ENCODE results near the gene PLA2G4D. TPM values are rescaled to one million over a fixed set of nuclear protein-coding genes. Genes with fewer than 3 reads are reported as not detected.

PLA2G4D gene
- total RNA-seq, 5 donors from 2014 or later (not counting 1 experiment from before 2014, with no cell fraction given): not detected

DNA sequence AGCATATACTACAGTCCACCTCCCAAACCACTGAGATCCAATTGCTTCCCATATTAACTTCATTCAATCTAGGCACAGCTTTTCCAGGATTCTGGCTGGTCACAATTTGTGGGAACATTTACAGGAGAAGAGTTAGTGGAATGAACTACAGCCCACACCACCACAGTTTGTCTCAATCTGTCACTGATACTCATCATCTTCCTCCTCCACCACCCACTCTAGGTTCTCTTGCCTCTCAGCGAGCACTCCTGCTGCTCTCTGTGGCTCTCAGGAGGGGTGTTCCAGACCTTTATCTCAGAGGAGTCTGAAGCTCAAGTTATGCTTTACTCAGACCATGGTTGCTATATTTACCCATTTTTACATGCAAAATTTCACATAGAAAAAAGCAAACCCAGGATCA is 25.9 kb upstream of the PLA2G4D start:
- no CpG with 5 or more reads among the region's 1 CpG for WGBS (ENCODE audit: insufficient coverage)
- ATAC-seq (replicated peaks in 1 of 4): no peak
- Mint-ChIP-seq H3K36me3 (no peaks in the 10 kb centered on the region), H3K9me3 (no peaks in the 10 kb centered on the region), H3K27ac (no peak overlapping the region), H3K27me3 (no peaks in the 10 kb centered on the region), H3K4me1 (peaks cover 0 to 10% (median 0%) of the 10 kb centered on the region in 3 donors), H3K4me3 (no peak overlapping the region)
- no peak overlapping the region for H3K4me3 ChIP-seq (ENCODE audit: control insufficient read depth in 1 of 2, extremely low read depth in 1 of 2, low read length in 1 of 2)
- DNase-seq: no peak
- H3K27me3 ChIP-seq (replicated peaks in 1 of 2; ENCODE audit: control insufficient read depth in 2 of 2, extremely low read depth in 1 of 2, insufficient read depth in 2 of 2, low read length in 1 of 2): peaks cover 0 to 6% of the 10 kb centered on the region in 2 experiments
- POLR2A ChIA-PET: no interaction called here
- no peaks in the 10 kb centered on the region for H3K9me3 ChIP-seq
- CTCF ChIA-PET: no interaction called here
- H3K4me1 ChIP-seq (ENCODE audit: control insufficient read depth in 1 of 2, extremely low read depth in 1 of 2, insufficient read depth in 2 of 2, low read length in 2 of 2): no peaks in the 10 kb centered on the region
- H3K36me3 ChIP-seq (ENCODE audit: control insufficient read depth in 2 of 2, extremely low read depth in 1 of 2, insufficient read depth in 1 of 2, low read length in 1 of 2): no peaks in the 10 kb centered on the region
- no peak overlapping the region for H3K27ac ChIP-seq (ENCODE audit: low read length)

DNA sequence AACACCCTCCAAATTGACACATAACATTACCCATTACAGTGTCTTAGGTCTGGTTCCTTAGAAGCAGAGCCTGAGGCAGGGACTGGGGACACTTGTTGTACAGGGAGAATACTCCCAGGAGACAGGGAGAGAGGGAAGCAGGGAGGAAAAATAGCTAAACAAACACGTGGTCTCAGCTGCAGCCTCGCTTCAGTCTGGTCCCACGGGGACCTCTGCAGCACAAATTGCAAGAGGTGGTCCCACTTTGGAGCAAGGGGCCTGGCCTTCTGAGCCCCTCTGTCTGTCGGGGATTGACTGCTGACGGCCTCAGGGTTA is 25.0 kb upstream of the PLA2G4D start:
- DNase-seq: no peak
- ChIA-PET POLR2A (no interaction called here), CTCF (no interaction called here)
- H3K4me3 Mint-ChIP-seq: peak overlapping the region in 1 of 3 donors; percentile 44
- peaks cover 0 to 10% (median 0%) of the 10 kb centered on the region in 3 donors for H3K4me1 Mint-ChIP-seq
- Histone ChIP-seq H3K36me3 (ENCODE audit: control insufficient read depth in 2 of 2, extremely low read depth in 1 of 2, insufficient read depth in 1 of 2, low read length in 1 of 2) (no peaks in the 10 kb centered on the region), H3K27ac (ENCODE audit: low read length) (no peak overlapping the region), H3K4me3 (ENCODE audit: control insufficient read depth in 1 of 2, extremely low read depth in 1 of 2, low read length in 1 of 2) (no peak overlapping the region), H3K27me3 (replicated peaks in 1 of 2; ENCODE audit: control insufficient read depth in 2 of 2, extremely low read depth in 1 of 2, insufficient read depth in 2 of 2, low read length in 1 of 2) (peaks cover 0 to 6% of the 10 kb centered on the region in 2 experiments), H3K9me3 (no peaks in the 10 kb centered on the region), H3K4me1 (ENCODE audit: control insufficient read depth in 1 of 2, extremely low read depth in 1 of 2, insufficient read depth in 2 of 2, low read length in 2 of 2) (no peaks in the 10 kb centered on the region)
- H3K27me3 Mint-ChIP-seq: no peaks in the 10 kb centered on the region
- no peak overlapping the region for H3K27ac Mint-ChIP-seq
- 61% methylated on average over 5 of the region's 5 CpGs for WGBS (ENCODE audit: insufficient coverage)
- H3K36me3 Mint-ChIP-seq: no peaks in the 10 kb centered on the region
- H3K9me3 Mint-ChIP-seq: no peaks in the 10 kb centered on the region
- no peak for ATAC-seq (replicated peaks in 1 of 4)

DNA sequence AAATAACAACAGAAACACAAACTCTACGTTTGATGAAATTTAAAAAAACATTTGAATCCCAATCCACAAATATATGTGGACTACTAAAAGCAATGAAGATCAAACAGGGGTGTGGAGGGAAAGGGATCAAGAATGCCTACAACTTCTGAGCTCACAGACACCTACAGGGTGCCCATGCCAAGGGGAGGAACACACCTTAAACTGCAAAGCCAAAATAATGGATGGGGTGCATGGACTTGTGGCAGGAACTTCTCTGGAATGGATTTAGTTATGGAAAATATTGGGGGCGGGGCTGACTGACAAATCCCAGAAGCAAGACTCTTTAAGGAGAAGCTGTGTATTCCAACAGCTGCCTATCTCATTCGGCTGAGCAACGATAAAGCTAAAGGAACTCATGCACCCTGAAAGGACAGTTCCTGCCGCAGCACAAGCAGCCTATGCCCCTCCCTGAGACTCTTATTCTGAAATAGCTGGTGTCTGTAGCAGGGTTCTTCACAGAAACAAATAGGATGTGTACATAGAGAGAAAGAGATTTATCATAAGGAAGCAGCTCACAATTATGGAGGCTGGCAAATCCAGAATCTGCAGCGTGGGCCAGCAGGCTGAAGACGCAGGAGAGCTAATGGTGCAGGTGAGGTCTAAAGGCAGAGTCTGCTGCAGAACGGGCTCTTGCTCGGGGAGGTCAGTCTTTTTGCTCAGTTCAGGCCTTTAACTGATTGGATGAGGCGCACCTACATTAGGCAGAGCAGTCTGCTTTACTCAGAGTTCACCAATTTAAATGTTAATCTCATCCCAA is 24.5 kb upstream of the PLA2G4D start:
- no peak for DNase-seq
- ATAC-seq (replicated peaks in 1 of 4): peak in 1 of 4 experiments; percentile 68
- peaks cover 0 to 6% of the 10 kb centered on the region in 2 experiments for H3K27me3 ChIP-seq (replicated peaks in 1 of 2; ENCODE audit: control insufficient read depth in 2 of 2, extremely low read depth in 1 of 2, insufficient read depth in 2 of 2, low read length in 1 of 2)

DNA sequence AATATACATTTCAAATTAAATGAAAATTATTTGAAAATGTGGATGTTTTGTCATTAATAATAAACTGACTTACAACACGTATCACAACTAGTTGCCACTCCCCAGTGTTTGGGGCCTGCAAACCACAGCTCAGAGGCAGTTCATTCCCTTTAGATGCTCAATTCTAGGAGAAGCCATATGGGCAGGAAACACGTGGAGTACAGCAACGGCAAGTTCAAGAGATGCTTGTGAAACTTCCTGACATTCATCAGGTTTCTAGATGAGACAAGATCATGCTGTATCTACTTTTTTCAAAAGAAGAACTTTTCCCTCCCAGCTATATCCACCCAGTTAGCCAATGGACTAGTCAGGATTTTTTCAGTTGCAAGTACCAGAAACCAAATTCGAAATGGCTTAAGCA is 17.6 kb upstream of the PLA2G4D start:
- no peak overlapping the region for H3K27ac Mint-ChIP-seq
- WGBS (ENCODE audit: insufficient coverage): 23% methylated on average over 2 of the region's 4 CpGs

More for the DNA sequence above, 24.5 kb upstream of the PLA2G4D start:
- peaks cover 0 to 10% (median 0%) of the 10 kb centered on the region in 3 donors for H3K4me1 Mint-ChIP-seq
- H3K27me3 Mint-ChIP-seq: no peaks in the 10 kb centered on the region
- peak overlapping the region in 1 of 3 donors; percentile 44 for H3K4me3 Mint-ChIP-seq
- ChIA-PET CTCF (no interaction called here), POLR2A (interaction anchor here (0.6 to 0.7 kb wide), 2 partner anchors 243 to 331 kb away, joined by 3 to 4 read pairs; no protein-coding TSS in a partner anchor)
- H3K36me3 Mint-ChIP-seq: no peaks in the 10 kb centered on the region
- Histone ChIP-seq H3K4me3 (ENCODE audit: control insufficient read depth in 1 of 2, extremely low read depth in 1 of 2, low read length in 1 of 2) (no peak overlapping the region), H3K4me1 (ENCODE audit: control insufficient read depth in 1 of 2, extremely low read depth in 1 of 2, insufficient read depth in 2 of 2, low read length in 2 of 2) (no peaks in the 10 kb centered on the region), H3K36me3 (ENCODE audit: control insufficient read depth in 2 of 2, extremely low read depth in 1 of 2, insufficient read depth in 1 of 2, low read length in 1 of 2) (no peaks in the 10 kb centered on the region), H3K9me3 (no peaks in the 10 kb centered on the region), H3K27ac (ENCODE audit: low read length) (no peak overlapping the region)
- WGBS (ENCODE audit: insufficient coverage): 58% methylated on average over 8 of the region's 10 CpGs
- peak overlapping the region in 1 of 2 donors; percentile 45 for H3K27ac Mint-ChIP-seq
- no peaks in the 10 kb centered on the region for H3K9me3 Mint-ChIP-seq

DNA sequence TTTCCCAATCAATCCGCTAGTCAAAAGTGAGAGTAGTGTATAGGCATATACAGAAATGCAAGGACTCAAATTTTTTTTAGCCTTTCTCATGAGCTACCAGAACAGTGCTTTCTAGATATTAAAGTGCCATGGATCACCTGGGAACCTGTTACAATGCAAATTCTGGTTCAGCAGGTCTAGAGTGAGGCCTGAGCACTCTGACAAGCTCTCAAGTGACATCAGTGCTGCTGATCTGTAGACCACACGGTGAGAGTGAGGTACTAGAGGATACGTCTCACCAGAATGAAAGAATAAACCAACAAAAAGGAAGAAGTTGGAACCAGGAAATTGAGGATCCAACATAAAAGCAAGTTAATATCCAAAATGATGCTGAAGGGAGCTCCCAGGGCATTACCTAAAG is 16.0 kb upstream of the PLA2G4D start:
- DNase-seq (no peak), ATAC-seq (replicated peaks in 1 of 4) (no peak)
- peaks cover 25 to 37% of the 10 kb centered on the region in 2 donors for H3K27me3 Mint-ChIP-seq
- CTCF ChIA-PET: interaction anchor here in 1 of 2 donors (0.6 kb wide), 1 partner anchor 58 kb away, joined by 7 read pairs; no protein-coding TSS in a partner anchor
- H3K27ac ChIP-seq (ENCODE audit: low read length): no peak overlapping the region
- peaks cover 0 to 8% of the 10 kb centered on the region in 2 experiments for H3K27me3 ChIP-seq (replicated peaks in 1 of 2; ENCODE audit: control insufficient read depth in 2 of 2, extremely low read depth in 1 of 2, insufficient read depth in 2 of 2, low read length in 1 of 2)
- no peak overlapping the region for H3K4me3 Mint-ChIP-seq
- H3K9me3 Mint-ChIP-seq: peaks cover 0 to 10% (median 0%) of the 10 kb centered on the region in 3 donors
- no peaks in the 10 kb centered on the region for H3K36me3 ChIP-seq (ENCODE audit: control insufficient read depth in 2 of 2, extremely low read depth in 1 of 2, insufficient read depth in 1 of 2, low read length in 1 of 2)
- no peak overlapping the region for H3K4me3 ChIP-seq (ENCODE audit: control insufficient read depth in 1 of 2, extremely low read depth in 1 of 2, low read length in 1 of 2)
- H3K27ac Mint-ChIP-seq: no peak overlapping the region
- peaks cover 0 to 4% of the 10 kb centered on the region in 2 experiments for H3K4me1 ChIP-seq (ENCODE audit: control insufficient read depth in 1 of 2, extremely low read depth in 1 of 2, insufficient read depth in 2 of 2, low read length in 2 of 2)
- no CpG with 5 or more reads among the region's 3 CpGs for WGBS (ENCODE audit: insufficient coverage)
- no peaks in the 10 kb centered on the region for H3K9me3 ChIP-seq
- POLR2A ChIA-PET: no interaction called here
- peaks cover 6 to 11% (median 7%) of the 10 kb centered on the region in 3 donors for H3K4me1 Mint-ChIP-seq
- H3K36me3 Mint-ChIP-seq: no peaks in the 10 kb centered on the region

More for the DNA sequence above, 17.6 kb upstream of the PLA2G4D start:
- Mint-ChIP-seq H3K4me1 (peaks cover 6 to 11% (median 7%) of the 10 kb centered on the region in 3 donors), H3K36me3 (no peaks in the 10 kb centered on the region), H3K9me3 (peaks cover 0 to 10% (median 0%) of the 10 kb centered on the region in 3 donors), H3K27me3 (peaks cover 22 to 34% of the 10 kb centered on the region in 2 donors), H3K4me3 (no peak overlapping the region)
- no peak overlapping the region for H3K27ac ChIP-seq (ENCODE audit: low read length)
- no peak for DNase-seq
- peaks cover 0 to 8% of the 10 kb centered on the region in 2 experiments for H3K27me3 ChIP-seq (replicated peaks in 1 of 2; ENCODE audit: control insufficient read depth in 2 of 2, extremely low read depth in 1 of 2, insufficient read depth in 2 of 2, low read length in 1 of 2)
- no peaks in the 10 kb centered on the region for H3K36me3 ChIP-seq (ENCODE audit: control insufficient read depth in 2 of 2, extremely low read depth in 1 of 2, insufficient read depth in 1 of 2, low read length in 1 of 2)
- no peak overlapping the region for H3K4me3 ChIP-seq (ENCODE audit: control insufficient read depth in 1 of 2, extremely low read depth in 1 of 2, low read length in 1 of 2)
- no peaks in the 10 kb centered on the region for H3K9me3 ChIP-seq
- CTCF ChIA-PET: interaction anchor here in 1 of 2 donors (0.5 kb wide), 1 partner anchor 725 kb away, joined by 5 read pairs; no protein-coding TSS in a partner anchor
- POLR2A ChIA-PET: no interaction called here
- ATAC-seq (replicated peaks in 1 of 4): no peak
- H3K4me1 ChIP-seq (ENCODE audit: control insufficient read depth in 1 of 2, extremely low read depth in 1 of 2, insufficient read depth in 2 of 2, low read length in 2 of 2): peaks cover 0 to 4% of the 10 kb centered on the region in 2 experiments

DNA sequence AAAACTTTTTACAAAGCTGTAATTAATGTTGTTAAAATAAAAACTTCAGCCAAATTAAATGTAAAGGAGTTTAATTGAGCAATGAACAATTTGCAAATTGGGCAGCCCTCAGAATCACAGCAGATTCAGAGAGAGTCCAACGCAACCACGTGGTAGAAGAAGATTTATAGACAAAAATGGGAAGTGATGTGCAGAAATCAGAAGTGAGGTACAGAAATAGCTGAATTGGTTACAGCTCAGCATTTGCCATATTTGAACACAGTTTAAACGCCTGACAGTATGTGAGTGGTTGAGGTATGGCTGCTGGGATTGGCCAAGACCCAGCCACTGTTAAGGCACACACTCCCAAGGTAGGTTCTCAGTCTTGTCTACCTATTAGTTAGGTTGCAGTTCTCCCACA is 14.4 kb upstream of the PLA2G4D start:
- DNase-seq: no peak
- Mint-ChIP-seq H3K4me3 (no peak overlapping the region), H3K4me1 (peaks cover 6 to 11% (median 7%) of the 10 kb centered on the region in 3 donors), H3K9me3 (peaks cover 0 to 10% (median 0%) of the 10 kb centered on the region in 3 donors), H3K27me3 (peaks cover 25 to 37% of the 10 kb centered on the region in 2 donors), H3K27ac (no peak overlapping the region), H3K36me3 (no peaks in the 10 kb centered on the region)
- no peaks in the 10 kb centered on the region for H3K9me3 ChIP-seq
- ChIA-PET CTCF (no interaction called here), POLR2A (no interaction called here)
- no peak for ATAC-seq (replicated peaks in 1 of 4)
- peaks cover 0 to 4% of the 10 kb centered on the region in 2 experiments for H3K4me1 ChIP-seq (ENCODE audit: control insufficient read depth in 1 of 2, extremely low read depth in 1 of 2, insufficient read depth in 2 of 2, low read length in 2 of 2)
- 80% methylated on average over 2 of the region's 3 CpGs for WGBS (ENCODE audit: insufficient coverage)
- no peak overlapping the region for H3K4me3 ChIP-seq (ENCODE audit: control insufficient read depth in 1 of 2, extremely low read depth in 1 of 2, low read length in 1 of 2)
- no peaks in the 10 kb centered on the region for H3K36me3 ChIP-seq (ENCODE audit: control insufficient read depth in 2 of 2, extremely low read depth in 1 of 2, insufficient read depth in 1 of 2, low read length in 1 of 2)
- H3K27me3 ChIP-seq (replicated peaks in 1 of 2; ENCODE audit: control insufficient read depth in 2 of 2, extremely low read depth in 1 of 2, insufficient read depth in 2 of 2, low read length in 1 of 2): peaks cover 0 to 16% of the 10 kb centered on the region in 2 experiments
- H3K27ac ChIP-seq (ENCODE audit: low read length): no peak overlapping the region

Data from T-cell (primary cell).